GM19238 (cell line): ENCODE measurements around the gene RTL9.

Source experiments
- DNase-seq: peaks from one replicate; pipeline ENCODE4 v3.0.0; 2011; ENCODE audit warnings: low spot score; ENCODE audit not compliant: insufficient read length

RTL9 gene

DNA sequence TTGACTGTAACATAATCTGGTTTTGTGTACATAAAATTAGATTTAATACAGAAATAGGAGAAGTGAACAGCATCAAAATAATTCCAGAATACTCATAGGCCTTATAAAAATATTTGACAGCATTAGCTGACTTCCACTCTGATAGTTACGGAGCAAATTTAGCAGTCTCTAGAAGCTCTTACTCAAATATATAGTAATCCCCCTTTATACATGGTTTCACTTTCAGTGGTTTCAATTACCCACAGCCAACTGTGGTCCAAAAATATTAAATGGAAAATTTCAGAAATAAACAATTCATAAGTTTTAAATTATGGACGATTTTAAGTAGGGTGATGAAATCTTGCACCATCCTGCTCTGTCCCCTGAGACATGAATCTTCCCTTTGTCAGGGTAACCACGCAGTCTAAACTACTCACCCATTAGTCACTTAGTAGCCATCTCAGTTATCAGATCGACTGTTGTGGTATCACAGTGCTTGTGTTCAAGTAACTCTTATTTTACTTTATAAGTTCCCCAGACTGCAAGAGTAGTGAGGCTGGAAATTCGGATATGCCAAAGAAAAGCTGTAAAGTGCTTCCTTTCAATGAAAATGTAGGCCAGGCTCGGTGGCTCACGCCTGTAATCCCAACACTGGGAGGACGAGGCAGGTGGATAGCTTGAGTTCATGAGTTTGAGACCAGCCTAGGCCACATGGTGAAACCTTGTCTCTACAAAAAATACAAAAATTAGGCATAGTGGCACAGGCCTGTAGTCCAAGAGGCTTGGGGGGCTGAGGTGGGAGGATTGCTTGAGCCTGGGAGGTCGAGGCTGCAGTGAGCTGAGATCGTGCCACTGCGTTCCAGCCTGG is 17.2 kb upstream of the RTL9 start:
- DNase-seq = no peak

DNA sequence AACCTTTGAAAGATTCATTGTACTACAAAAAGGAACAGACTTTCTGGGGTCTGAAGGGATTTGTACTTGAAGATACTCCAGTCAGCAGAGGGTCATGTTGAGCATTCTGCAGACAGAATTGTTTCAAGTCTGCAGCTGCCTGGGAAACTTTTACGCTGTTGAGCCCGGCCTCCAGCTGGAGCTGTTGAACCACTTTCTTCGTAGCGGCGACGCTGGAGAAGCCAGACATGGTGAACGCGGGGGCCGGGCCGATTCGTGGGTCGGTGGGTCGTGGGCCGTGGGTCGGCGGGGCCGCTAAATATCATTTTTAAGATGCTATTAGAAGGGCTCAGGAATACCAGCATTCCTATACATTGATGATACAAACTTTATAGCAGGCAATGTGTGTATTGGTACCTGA is 12.0 kb upstream of the RTL9 start:
- DNase-seq = no peak

DNA sequence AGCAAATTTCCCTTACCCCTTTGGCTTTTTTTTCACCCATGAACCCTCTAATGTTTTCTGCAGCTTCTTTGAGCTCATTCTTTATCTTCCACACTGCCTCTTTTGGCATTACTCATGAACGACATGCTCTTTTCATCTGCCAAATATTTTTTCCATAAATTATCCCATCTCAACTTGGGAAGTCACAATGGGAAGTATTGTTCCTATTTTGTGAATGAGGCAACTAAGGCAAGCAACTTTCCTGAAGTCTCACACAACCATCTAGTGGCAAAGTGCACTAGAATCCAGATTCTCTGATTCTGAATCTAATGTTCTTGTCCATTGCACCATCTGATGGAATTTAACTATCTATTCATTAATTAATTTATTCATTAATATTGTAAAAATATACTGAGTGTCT is 625 bp downstream of the RTL9 start:
- no peak for DNase-seq

DNA sequence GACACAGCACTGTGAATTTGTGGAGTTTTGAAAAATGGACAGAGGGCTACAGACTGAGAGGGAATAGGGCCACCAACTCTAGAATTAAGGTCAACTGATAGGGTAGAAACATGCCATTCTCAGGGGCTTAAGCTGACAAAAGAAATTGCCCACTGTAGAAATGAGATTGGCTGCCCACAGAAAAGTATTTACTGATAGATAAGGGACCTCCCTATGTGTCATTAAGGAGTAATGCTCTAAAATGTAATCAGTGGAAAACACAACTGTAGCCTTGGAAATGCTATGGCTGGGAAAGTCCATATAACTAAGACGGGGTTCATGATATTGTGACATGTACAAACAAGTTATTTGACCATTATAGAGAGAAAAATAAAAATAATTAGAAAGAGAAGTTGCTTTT is 4.6 kb downstream of the RTL9 start:
- DNase-seq = no peak

DNA sequence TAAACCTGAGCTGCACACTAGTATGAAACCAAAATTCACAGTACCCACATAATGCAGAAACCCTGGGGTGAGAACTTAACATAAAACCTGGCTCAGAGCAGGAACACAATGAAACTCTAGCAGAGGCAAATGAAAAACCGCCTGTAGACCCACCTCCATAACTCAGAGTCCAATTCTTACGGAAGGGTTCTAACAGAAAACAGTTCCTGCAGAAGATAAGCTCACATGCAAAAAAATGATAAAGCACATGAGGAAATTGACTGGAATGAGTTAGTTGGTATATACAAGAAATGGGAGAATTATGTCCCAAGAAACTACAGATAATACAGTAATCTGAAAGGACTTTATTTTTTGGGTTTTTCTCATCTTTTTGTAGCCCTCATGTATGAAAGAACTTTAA is 14.7 kb downstream of the RTL9 start:
- DNase-seq = no peak

DNA sequence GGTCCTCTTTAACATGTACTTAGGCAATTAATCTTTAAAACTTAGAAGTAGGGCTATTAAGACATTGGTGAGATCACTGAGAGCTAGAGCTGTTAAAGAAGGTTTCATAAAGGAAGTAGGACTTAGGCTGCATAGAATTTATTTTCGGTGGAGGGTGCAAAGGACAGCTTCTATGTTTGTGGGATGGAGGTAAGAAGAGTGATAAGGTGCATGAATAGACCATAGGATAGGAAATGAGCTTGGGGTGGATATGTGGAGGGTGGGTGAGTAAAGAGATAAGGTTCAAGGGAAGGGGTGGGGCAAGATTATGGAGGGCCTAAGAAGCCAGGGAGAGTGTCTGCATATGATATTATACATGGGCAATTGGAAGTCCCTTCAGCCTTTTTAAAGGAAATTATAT is 15.9 kb downstream of the RTL9 start:
- DNase-seq = no peak

DNA sequence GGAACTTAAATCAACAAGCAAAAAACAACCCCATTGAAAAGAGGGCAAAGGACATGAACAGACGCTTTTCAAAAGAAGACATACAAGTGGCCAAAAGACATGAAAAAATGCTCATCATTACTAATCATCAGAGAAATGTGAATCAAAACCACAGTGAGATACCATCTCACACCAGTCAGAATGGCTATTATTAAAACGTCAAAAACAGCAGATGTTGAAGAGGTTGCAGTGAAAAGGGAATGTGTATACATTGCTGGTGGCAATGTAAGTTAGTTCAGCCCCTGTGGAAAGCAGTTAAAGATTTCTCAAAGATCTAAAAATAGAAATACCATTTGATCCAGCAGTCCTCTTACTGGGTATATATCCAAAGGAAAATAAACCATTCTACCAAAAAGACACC is 22.6 kb downstream of the RTL9 start:
- DNase-seq = no peak

DNA sequence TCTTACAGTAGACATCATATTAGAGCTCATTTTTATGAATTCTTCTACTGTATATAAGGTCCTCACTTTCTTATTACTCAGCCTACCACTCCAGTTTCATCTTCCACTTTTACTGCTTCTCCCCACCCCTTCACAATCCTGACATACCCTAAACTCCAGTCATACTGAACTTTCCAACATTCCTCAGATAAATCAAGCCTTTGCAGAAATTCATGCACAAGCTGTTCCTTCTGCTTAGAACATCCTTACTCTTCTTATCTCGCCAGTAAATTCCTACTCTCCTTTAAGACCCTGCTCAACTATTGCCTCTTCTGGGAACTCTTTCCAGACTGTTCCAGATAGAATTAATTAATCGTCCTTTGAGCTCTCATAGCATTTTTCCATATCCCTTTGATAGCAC is 24.8 kb downstream of the RTL9 start:
- no peak for DNase-seq

DNA sequence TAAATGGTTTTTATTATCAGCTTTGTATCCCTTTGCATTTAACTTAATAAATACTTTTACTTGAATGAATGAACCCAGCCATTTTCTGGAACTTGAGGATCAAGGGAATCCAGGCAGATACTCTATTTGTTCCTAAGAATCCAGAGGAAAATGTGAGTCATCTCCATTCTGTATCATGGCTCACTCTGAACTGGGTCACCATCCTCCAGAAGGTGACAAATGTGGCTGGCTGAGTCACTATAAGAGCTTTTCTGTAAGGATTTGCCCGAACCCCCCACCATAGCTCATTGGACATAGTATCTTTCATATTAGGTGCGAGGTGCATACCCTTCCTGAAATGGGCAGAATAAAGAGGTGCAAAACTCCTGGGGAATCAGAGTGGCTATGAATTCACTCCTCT is 25.8 kb downstream of the RTL9 start:
- DNase-seq = no peak

DNA sequence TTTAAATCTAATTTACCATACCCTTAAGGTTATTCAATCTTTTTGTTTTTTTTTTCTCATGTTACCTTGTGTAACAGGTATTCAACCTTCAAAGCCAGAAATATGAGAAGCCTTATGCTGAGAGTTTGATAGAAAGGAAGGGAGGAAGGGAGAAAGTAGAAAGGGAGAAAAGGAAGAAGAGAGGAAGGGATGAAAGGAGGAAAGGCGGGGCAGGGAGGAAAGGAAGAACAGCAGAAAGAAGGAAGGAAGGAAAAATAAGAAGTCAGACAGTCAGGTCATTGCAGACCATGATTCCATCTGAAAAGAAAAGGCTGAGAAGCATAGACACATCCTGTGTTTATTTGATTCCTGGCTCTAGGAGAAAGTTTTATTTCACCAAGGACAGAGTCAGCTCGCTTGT is 30.9 kb downstream of the RTL9 start:
- DNase-seq = no peak

DNA sequence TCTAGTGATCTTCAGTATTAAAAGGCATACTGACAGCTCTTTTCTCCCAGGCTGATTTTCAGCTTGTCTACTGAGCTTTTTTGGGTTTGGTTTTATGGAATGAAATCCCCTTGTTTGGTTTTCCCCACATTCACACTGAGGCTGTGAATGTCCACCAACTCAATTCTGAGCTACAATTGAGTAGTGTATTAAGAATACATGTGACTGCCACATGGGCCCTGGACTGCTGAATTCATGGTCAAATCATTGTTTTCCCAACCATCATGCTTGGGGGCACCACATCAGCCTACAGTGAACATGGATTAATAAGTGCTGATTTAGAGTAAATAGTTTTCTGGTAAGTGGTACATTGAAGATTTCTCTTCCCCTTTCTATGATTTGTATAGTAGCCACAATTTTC is 32.4 kb downstream of the RTL9 start:
- DNase-seq = no peak

DNA sequence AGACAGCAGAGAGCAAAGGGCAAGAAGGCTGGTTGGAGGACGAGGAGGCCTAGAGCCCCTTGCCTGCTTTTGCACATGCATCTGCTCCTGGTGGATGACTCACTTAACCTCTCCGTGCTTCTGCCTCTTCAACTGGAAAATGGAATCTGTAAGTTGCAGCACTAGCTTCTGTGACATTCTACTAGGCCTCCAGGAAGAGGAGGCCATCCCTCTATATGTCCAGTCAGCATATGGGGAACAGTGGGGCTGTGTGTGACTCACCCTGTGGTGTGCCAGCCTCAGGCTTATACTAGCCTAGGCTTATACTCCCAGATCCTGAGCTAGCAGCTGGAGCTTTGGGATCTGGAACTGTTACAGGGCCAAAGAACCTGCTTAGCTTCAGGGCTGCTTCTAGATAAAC is 36.0 kb downstream of the RTL9 start:
- DNase-seq = no peak

DNA sequence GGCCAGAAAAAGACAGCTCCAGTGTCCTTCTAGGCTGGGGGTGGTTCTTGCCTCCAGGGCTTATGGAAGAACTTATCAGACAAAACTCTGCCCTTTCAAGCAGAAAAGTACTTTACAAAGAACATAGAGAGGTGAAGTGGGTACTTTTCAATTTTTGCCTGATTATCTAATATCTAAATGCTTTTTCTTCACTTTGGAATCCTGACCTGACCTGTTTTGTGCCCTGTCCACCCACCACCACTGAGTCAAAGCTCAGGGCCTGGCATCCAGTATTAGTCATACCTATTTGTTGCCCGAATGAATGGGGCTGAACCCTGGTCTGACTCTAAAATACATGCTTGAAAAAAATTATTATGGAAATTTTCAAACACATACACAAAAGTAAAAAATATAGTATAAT is 37.2 kb downstream of the RTL9 start:
- no peak for DNase-seq

DNA sequence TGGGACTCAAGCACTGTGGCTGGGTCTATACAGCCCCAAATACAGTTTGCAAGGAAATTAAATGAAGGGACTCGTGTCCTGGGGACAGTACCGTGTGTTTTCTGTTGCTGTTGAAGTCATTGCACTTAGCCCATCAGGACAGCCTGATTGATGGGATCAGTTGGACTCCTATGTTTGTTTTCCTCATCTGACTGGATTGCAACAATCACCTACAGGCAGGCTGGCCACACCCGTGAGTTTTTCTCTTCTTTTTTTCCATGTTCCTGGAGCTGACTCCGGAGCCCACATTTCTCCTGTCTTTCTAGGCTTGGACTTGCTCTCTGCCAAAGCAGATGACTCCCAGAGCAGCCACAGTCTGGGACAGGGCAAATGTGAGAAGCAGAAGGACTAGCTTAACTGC is 38.1 kb downstream of the RTL9 start:
- DNase-seq = no peak

DNA sequence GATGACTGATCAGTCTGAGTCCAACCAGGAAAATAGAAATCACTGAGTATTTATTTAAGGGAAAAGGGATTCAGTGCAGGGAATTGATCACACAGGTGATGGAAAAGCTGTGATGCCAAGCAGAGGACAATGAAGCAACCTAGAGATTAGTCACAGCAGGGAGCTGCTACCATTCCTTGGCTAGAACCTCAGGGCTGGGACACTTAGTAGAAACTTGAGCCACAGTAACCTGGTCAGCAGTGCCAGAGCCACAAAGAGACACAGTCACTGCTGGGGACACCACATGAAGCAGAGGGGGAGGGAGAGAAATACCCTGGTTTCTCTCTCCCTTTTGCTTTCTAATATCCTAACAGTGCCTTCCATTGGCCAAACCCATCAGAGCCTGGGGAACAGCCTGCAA is 38.7 kb downstream of the RTL9 start:
- no peak for DNase-seq

DNA sequence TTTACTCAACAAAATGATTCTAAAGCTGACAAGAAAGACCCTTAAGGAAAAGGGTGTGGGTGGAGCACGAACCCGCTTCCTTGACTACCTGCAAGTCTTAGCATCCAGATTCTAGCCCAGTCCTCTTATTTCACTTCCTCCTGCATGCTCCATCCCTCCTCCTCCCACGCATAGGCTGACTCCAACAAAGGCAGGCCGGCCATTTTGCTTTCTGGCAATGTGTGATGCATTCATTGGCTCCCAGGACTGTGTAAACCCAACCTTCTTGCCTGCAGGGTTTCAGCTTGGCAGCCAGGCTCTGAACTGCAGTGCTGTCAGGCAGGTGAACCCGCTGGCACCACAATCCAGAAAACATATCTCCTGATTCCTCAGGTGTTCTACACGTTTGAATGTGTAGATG is 39.3 kb downstream of the RTL9 start:
- DNase-seq = no peak

DNA sequence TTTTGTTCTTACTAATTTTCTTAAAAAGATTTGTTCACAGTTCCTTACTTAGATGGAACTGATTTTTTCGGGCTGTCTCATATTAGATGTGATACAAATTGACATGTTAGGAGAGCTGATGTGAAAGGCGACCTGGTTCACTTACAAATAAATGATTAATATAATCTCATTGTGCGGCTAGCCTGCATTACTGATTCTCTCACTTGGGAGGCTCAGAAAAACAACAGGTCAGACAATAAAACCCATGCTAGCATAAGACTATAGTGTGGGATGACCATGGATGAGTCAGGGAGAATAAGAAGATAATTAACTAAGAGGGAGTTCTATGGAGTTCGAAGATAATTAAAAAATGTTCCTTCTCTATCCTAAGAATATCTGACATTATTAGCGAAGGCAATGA is 40.8 kb downstream of the RTL9 start:
- no peak for DNase-seq

DNA sequence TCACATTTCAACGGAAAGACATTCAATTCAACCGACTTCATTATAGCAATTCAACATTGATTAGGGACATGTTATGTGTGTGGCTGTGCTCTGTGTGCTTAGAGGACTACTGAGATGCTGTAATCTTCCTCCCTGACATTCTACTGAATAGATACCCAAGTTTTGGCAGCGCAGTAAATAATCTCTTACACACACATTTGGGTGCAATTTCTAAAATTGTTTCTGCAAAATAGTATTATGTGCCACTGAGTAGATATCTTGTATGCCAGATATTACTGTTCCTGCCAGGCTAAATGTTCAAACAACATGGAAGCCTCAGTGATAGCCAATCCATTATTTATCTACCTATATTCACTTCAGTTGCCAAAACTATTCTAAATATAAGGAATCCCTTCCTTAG is 41.3 kb downstream of the RTL9 start:
- DNase-seq = no peak

DNA sequence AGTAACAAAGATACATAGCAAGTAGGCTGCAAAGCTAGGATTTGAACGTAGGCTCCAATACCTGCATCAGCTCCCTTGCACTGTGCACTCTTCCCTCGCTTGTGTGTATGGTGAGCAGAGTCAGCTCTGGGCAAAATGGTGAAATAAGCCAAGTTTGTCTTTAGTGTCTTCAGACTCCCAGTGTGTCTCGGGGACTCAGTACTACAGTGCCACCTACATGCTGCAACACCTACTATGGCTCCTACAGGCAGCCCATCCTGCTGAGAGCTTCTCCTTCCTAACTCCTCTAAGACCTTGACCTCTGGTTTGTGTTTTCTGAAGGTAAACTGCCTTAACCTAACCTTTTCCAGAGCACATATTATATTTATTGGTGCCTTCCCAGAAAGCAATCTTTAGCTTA is 42.5 kb downstream of the RTL9 start:
- no peak for DNase-seq

DNA sequence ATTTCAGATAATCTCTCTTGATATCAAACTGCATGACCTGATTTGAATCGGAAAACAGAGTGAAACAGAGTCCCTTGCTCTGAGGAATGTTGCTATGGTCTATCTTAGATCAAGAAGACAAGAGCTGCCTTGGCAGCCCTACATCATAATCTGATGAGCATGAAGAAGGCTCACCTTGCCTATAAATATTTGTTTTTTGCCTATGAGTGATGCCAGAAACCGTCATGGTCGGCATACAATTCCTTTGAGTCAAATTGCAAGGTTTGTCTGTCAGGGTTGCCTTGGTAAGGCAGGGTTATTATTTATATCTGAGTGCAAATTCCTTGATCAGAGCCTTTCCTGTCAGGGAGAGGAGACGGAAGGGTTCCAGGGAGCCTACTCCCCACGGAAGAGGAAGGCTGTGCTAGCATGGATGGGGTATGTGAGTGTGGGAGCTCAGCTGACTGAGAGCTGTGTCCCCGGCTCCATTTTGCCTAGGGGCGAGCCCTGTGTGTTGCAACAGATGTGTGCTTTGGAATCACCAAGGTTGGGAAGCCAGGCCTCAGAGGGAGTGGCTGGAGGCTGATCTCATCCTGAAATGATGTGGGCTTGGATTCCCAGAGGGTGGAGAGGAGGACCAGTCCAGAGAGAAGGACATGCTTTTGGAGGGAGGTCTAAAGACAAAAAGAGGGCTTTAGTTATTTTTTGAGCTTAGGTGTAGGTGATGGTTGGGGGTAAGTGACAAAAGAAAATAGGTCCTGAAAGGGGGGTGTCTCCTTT is 43.6 kb downstream of the RTL9 start:
- DNase-seq = no peak

DNA sequence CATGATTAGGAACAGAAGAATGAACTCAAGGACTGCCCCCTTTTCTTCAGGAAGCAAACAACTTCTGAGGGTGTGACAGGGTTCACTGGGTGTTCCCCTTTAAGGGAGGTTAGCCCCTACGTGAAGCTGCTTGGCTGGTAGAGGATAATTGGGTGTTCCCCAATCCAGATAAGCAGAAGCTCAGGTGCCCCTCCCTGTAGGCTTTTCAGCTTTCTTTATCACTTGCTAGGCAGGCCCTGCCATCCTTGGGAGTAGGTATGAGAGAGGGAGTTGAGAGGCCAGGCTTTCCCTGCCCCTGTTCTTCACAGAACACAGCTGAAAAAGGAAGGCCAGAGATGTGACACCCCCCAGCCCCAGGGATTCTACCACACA is 44.2 kb downstream of the RTL9 start:
- no peak for DNase-seq

DNA sequence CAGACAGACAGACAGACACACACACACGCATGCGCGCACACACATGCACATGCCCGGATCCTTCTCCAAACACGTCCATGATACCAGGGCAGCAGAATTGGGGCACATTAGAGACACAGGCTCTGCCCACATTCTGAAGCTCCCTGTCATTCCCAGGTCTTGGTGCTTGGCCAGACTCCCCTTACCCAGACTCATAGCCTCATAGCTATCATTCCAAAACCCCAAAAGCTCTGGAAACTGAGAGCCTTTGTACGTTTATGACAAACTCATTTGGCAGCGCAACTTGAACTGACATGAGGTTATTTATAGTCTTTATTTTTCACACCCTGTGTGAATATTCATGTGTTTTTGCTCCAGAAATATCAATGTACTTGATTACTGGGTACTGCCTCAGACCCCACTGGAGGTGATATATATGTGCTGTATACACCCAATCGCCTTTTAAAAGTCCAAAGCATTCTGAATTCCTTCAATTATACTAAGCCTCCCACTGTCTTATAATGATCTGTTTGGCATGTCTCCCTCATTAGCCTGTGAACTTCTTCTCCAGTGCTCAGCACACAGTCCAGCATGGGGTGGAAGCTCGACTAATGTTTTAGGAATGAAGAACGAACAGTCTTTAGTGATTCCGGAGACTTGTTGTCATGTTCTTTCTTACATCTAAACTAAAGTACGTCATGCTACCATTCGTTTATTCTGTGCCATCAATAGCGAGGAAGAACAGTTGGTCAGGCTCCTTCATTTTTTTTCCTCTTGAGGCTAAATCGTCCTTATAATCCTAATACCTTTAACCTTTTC is 45.0 kb downstream of the RTL9 start:
- DNase-seq = no peak
